ENCODE data around the gene SLC9A3. TPM values are rescaled to one million over a fixed set of nuclear protein-coding genes. Genes with fewer than 3 reads are reported as not detected.

The SLC9A3 gene
- total RNA-seq, 1 experiment from 2014 or later = 1.5 TPM

- H3K27me3 ChIP-seq (ENCODE audit: insufficient read depth, low read length) = no peaks in the 10 kb centered on the region
- no peaks in the 10 kb centered on the region; a peak in 1 of 4 replicates for H3K9me3 ChIP-seq (ENCODE audit: control insufficient read depth in 1 of 2, insufficient read depth in 1 of 2, low read depth in 1 of 2, low read length in 2 of 2)
- H3K36me3 ChIP-seq (ENCODE audit: control insufficient read depth in 1 of 2, insufficient read depth in 2 of 2, low read length in 2 of 2) = no peaks in the 10 kb centered on the region
- no peak for TF ChIP-seq ZFX (IDR thresholded peaks at IDR 0.05)
- no peak for TF ChIP-seq ZNF274 (IDR thresholded peaks at IDR 0.05; ENCODE audit: low read depth, low read length)
- TF ChIP-seq RAD21 (IDR thresholded peaks at IDR 0.05; ENCODE audit: low read depth) = peak; percentile 33
- no peak for TF ChIP-seq CBX3 (IDR thresholded peaks at IDR 0.05; ENCODE audit: low read depth)
- TF ChIP-seq EZH2 (IDR thresholded peaks at IDR 0.05) = no peak
- no peak overlapping the region for H3K27ac ChIP-seq (ENCODE audit: low read depth, low read length)
- no peak overlapping the region for H2AFZ ChIP-seq (ENCODE audit: low read depth, low read length, poor library complexity, severe bottlenecking)
- ChIA-PET RAD21 (ENCODE audit: low non-redundant PET in 1 of 2, low total read pairs in 2 of 2, uncharacterized antibody in 2 of 2, unreplicated experiment in 2 of 2) (no interaction called here), CTCF (no interaction called here), POLR2A (no interaction called here)
- no peaks in the 10 kb centered on the region for H3K79me2 ChIP-seq (ENCODE audit: insufficient read depth, low read length)
- H3K4me2 ChIP-seq (ENCODE audit: low read length) = no peak overlapping the region
- DNase-seq (ENCODE audit: low read depth, low spot score) = no peak
- H3K4me3 ChIP-seq (replicated peaks in 1 of 2; ENCODE audit: low read depth in 1 of 2, low read length in 2 of 2) = no peak overlapping the region
- no peak overlapping the region for H3K9ac ChIP-seq (ENCODE audit: low read length)
- no peaks in the 10 kb centered on the region for H4K20me1 ChIP-seq (ENCODE audit: insufficient read depth)
- H3K4me1 ChIP-seq (ENCODE audit: control insufficient read depth in 1 of 2, insufficient read depth in 2 of 2, low read length in 2 of 2) = no peaks in the 10 kb centered on the region
- no peak for ATAC-seq
- intact Hi-C loops (cut with micrococcal nuclease) = no loop called here
- no peaks in the 10 kb centered on the region for H3K9me2 ChIP-seq (ENCODE audit: insufficient read depth)
- BruUV-seq (replicated peaks) = no TSS peak
Measured at GRCh38 chr5:565782-566440, 41.7 kb upstream of the SLC9A3 start.

GRCh38 chr5:561408-561807, 37.2 kb upstream of the SLC9A3 start:
- DNase-seq (ENCODE audit: low read depth, low spot score) (no peak), ATAC-seq (no peak)
- BruUV-seq (replicated peaks) = no TSS peak
- Histone ChIP-seq H3K9ac (ENCODE audit: low read length) (no peak overlapping the region), H3K4me2 (ENCODE audit: low read length) (no peak overlapping the region), H3K36me3 (ENCODE audit: control insufficient read depth in 1 of 2, insufficient read depth in 2 of 2, low read length in 2 of 2) (no peaks in the 10 kb centered on the region), H3K27ac (ENCODE audit: low read depth, low read length) (no peak overlapping the region), H3K9me2 (ENCODE audit: insufficient read depth) (no peaks in the 10 kb centered on the region), H3K4me1 (ENCODE audit: control insufficient read depth in 1 of 2, insufficient read depth in 2 of 2, low read length in 2 of 2) (no peaks in the 10 kb centered on the region), H3K79me2 (ENCODE audit: insufficient read depth, low read length) (no peaks in the 10 kb centered on the region), H3K27me3 (ENCODE audit: insufficient read depth, low read length) (no peaks in the 10 kb centered on the region), H4K20me1 (ENCODE audit: insufficient read depth) (no peaks in the 10 kb centered on the region), H2AFZ (ENCODE audit: low read depth, low read length, poor library complexity, severe bottlenecking) (no peak overlapping the region), H3K4me3 (replicated peaks in 1 of 2; ENCODE audit: low read depth in 1 of 2, low read length in 2 of 2) (no peak overlapping the region), H3K9me3 (ENCODE audit: control insufficient read depth in 1 of 2, insufficient read depth in 1 of 2, low read depth in 1 of 2, low read length in 2 of 2) (no peaks in the 10 kb centered on the region)
- intact Hi-C loops (cut with micrococcal nuclease) = no loop called here
- ChIA-PET RAD21 (ENCODE audit: low non-redundant PET in 1 of 2, low total read pairs in 2 of 2, uncharacterized antibody in 2 of 2, unreplicated experiment in 2 of 2) (no interaction called here), POLR2A (no interaction called here), CTCF (no interaction called here)
- TF ChIP-seq FOSL1 (IDR thresholded peaks at IDR 0.05; ENCODE audit: low read depth) = no peak
- TF ChIP-seq ZBTB33 (IDR thresholded peaks at IDR 0.05; ENCODE audit: extremely low read depth, insufficient replicate concordance, low read length) = no peak
- no peak for TF ChIP-seq ATF3 (IDR thresholded peaks at IDR 0.05)
- no peak for TF ChIP-seq ELF1 (IDR thresholded peaks at IDR 0.05; ENCODE audit: borderline replicate concordance, low read depth)
- TF ChIP-seq SIN3A (IDR thresholded peaks at IDR 0.05; ENCODE audit: low read depth) = no peak
- no peak for TF ChIP-seq EZH2 (IDR thresholded peaks at IDR 0.05)
- TF ChIP-seq JUND (IDR thresholded peaks at IDR 0.05) = no peak
- TF ChIP-seq POLR2A (IDR thresholded peaks at IDR 0.05; ENCODE audit: borderline replicate concordance, extremely low read depth, insufficient read depth, insufficient read length) = no peak
- no peak for TF ChIP-seq ZNF274 (IDR thresholded peaks at IDR 0.05; ENCODE audit: low read depth, low read length)
